A673 (cell line): ENCODE data around the gene LMO7. TPM values are rescaled to one million over a fixed set of nuclear protein-coding genes. Genes with fewer than 3 reads are reported as not detected.
A peak's percentile ranks its signal among the peaks of the same experiment; 100 is the strongest.

ENCODE experiments used
- BruUV-seq: library from RNA; stranded (reverse); fragments of 400-500 nt; replicated peaks from 2 replicates; lab custom pipeline; 2021; lab: Mats Ljungman, UMichigan
- CTCF ChIA-PET: fragments of 300-600 bp; sonication (Branson Sonifier 250); formaldehyde crosslinking; loops from one replicate; lab custom pipeline; 2022; ENCODE audit warnings: antibody characterized with exemption; lab: Charles Lee
- POLR2A ChIA-PET: fragments of 300-600 bp; sonication (Branson Sonifier 250); formaldehyde crosslinking; loops from one replicate; lab custom pipeline; 2022; ENCODE audit warnings: antibody characterized with exemption; ENCODE audit not compliant: low non-redundant PET; lab: Charles Lee
- DNase-seq: peaks from one replicate; pipeline ENCODE4 v3.0.0-alpha.2; 2015; ENCODE audit warnings: low spot score
- H3K27ac ChIP-seq: fragments of 200-600 bp; sonication (generic); 2 replicates; pipeline ENCODE4 v1.5.1; 2016; ENCODE audit warnings: mixed run types, low read depth, mild to moderate bottlenecking, mixed read lengths, antibody characterized with exemption, low read length; ENCODE audit not compliant: poor library complexity, severe bottlenecking
- H3K27me3 ChIP-seq: fragments of 200-600 bp; sonication (generic); replicated peaks from 2 replicates; pipeline ENCODE4 v1.6.1; 2017; ENCODE audit warnings: mixed run types, low read depth, mild to moderate bottlenecking, mixed read lengths, antibody characterized with exemption, low read length; ENCODE audit not compliant: insufficient read depth, poor library complexity
- H3K36me3 ChIP-seq: fragments of 200-600 bp; sonication (generic); 2 replicates; pipeline ENCODE4 v1.6.1; 2016; ENCODE audit warnings: mixed run types, mild to moderate bottlenecking, mixed read lengths, antibody characterized with exemption, low read length; ENCODE audit not compliant: insufficient read depth, poor library complexity, severe bottlenecking
- H3K4me1 ChIP-seq: fragments of 200-600 bp; sonication (generic); 2 replicates; pipeline ENCODE4 v1.6.1; 2017; ENCODE audit warnings: mixed run types, mild to moderate bottlenecking, mixed read lengths, antibody characterized with exemption, low read length; ENCODE audit not compliant: insufficient read depth, poor library complexity, severe bottlenecking
- H3K4me3 ChIP-seq: fragments of 200-600 bp; sonication (generic); 2 replicates; pipeline ENCODE4 v1.5.1; 2016; ENCODE audit warnings: low read depth, mixed run types, mild to moderate bottlenecking, mixed read lengths, low read length; ENCODE audit not compliant: poor library complexity, severe bottlenecking
- H3K9me3 ChIP-seq: fragments of 200-600 bp; sonication (generic); 2 replicates; pipeline ENCODE4 v1.6.1; 2016; ENCODE audit warnings: mixed run types, low read depth, mild to moderate bottlenecking, mixed read lengths, antibody characterized with exemption, low read length; ENCODE audit not compliant: poor library complexity, severe bottlenecking
- EZH2 ChIP-seq: fragments of 200-600 bp; sonication (generic); IDR thresholded peaks from 2 replicates; pipeline ENCODE4 v1.6.1; 2017; ENCODE audit warnings: borderline replicate concordance, low read depth, mild to moderate bottlenecking, mixed read lengths, antibody characterized with exemption, low read length; ENCODE audit not compliant: poor library complexity, severe bottlenecking
- intact Hi-C: fragments of 100-400 bp; cut with micrococcal nuclease; formaldehyde crosslinking; loops from one replicate; pipeline ENCODE4 v1.10.0; 2022; ENCODE audit not compliant: unreplicated experiment
- total RNA-seq: library from RNA; stranded (reverse); gene quantifications from 2 replicates; pipeline ENCODE4 v1.2.3, GENCODE V29; 2021
- TF ChIP-seq, protein P1 (sequence below): fragments of 300-800, 200-600 bp; sonication (generic); conservative IDR thresholded peaks from 2 replicates; pipeline ENCODE4 v1.5.1; 2017; ENCODE audit warnings: low read depth, mild to moderate bottlenecking, antibody characterized with exemption, low read length, moderate library complexity, mixed read lengths

The LMO7 gene
- total RNA-seq, 1 experiment from 2014 or later, result 20.3 TPM

DNA sequence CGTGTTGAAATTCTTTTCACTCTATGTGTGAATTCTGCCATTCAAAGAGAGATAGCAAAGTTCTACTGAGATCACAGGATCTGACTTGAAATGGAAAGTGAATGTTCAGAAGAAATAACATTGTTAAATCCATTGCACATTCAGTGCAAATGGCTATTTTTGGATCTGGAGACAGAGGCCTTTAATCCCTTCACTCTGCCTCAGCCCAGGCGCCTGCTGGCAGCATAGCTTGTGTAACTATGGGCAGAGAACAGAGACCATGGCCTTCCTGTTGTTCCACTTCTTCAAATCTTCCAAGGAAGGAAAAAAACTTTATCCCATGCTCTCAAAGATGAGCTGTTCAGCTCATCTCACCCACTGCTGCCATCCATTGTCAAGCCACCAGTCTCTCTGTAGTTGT is 265.4 kb downstream of the LMO7 start:
- Histone ChIP-seq H3K4me1 (no peaks in the 10 kb centered on the region), H3K9me3 (no peaks in the 10 kb centered on the region), H3K36me3 (no peaks in the 10 kb centered on the region), H3K4me3 (no peak overlapping the region), H3K27me3 (peaks cover 71% of the 10 kb centered on the region), H3K27ac (no peak overlapping the region)
- POLR2A ChIA-PET, result interaction anchor here (0.7 kb wide), 1 partner anchor 62 kb away, joined by 4 read pairs; no protein-coding TSS in a partner anchor
- BruUV-seq, result no TSS peak
- intact Hi-C loops, result no loop called here
- DNase-seq, result no peak
- CTCF ChIA-PET, result no interaction called here
- TF ChIP-seq EZH2, result no peak
- TF ChIP-seq, protein P1, sequence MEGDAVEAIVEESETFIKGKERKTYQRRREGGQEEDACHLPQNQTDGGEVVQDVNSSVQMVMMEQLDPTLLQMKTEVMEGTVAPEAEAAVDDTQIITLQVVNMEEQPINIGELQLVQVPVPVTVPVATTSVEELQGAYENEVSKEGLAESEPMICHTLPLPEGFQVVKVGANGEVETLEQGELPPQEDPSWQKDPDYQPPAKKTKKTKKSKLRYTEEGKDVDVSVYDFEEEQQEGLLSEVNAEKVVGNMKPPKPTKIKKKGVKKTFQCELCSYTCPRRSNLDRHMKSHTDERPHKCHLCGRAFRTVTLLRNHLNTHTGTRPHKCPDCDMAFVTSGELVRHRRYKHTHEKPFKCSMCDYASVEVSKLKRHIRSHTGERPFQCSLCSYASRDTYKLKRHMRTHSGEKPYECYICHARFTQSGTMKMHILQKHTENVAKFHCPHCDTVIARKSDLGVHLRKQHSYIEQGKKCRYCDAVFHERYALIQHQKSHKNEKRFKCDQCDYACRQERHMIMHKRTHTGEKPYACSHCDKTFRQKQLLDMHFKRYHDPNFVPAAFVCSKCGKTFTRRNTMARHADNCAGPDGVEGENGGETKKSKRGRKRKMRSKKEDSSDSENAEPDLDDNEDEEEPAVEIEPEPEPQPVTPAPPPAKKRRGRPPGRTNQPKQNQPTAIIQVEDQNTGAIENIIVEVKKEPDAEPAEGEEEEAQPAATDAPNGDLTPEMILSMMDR, result no peak

DNA sequence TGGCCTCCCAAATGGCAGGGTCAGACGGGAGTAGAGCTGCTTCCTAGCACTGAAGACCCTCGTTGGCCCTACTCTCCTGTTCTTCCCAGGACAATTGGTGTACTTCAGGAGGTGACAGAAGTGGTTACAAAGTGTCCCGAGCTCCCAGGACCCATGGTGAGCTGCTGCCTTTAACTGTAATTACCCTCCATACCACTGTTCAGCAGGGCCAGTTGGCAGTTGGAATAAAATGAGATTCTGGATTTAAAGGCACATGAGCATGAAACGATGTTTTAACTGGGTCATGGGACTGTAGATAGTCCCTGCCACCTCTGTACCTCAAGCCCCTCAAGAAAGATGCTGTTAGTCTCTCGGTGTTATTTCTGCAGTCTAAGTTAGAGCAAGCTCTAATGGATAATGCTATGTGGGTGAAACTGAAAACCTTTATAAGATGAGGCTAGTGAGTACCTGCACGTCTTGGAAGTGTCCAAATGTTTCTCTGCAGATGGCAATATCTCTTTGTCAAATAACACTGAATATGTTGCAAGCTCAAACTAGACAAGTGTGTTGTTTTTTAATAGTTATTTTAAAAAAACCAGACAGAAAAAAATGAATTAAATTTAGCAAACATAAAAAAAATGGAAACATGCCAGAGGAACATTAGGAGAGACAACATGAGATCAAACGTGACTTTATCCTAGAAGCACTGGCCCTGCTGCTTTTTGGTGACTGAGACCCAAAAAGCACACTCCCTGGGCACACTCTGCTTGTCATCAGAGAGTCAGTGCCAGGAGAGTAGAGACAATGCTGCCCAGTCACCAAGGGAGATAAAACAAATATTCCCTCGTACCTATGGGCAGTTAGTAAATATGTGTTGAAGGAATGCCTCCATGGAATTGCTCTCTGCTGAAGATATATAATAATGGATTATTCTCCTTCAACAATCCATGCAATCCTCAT is 266.3 kb downstream of the LMO7 start:
- no TSS peak for BruUV-seq
- no peak for TF ChIP-seq EZH2
- TF ChIP-seq, protein P1, result no peak
- ChIA-PET CTCF (no interaction called here), POLR2A (no interaction called here)
- H3K4me3 ChIP-seq, result no peak overlapping the region
- intact Hi-C loops, result no loop called here
- no peaks in the 10 kb centered on the region for H3K9me3 ChIP-seq
- no peaks in the 10 kb centered on the region for H3K4me1 ChIP-seq
- no peaks in the 10 kb centered on the region for H3K36me3 ChIP-seq
- H3K27ac ChIP-seq, result no peak overlapping the region
- H3K27me3 ChIP-seq, result peaks cover 71% of the 10 kb centered on the region
- no peak for DNase-seq

DNA sequence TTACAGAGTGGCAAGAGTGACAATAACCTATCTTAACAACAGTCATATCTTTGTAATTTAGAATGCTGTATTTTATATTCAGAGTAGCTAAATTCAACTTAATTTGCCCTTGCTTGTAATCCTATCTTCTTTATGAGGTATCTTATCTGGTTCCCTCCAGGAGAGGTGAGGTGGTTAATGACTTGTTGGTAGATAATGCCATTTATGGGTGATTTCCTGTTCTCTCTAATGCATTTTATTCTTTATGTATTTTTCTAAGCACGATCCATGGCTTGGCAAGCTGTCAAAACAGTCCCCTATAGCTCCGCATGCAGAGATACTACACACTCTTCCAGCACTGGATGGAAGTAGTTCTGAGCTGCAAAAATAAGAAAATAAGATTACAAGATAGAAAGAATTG is 267.9 kb downstream of the LMO7 start:
- intact Hi-C loops, result no loop called here
- ChIA-PET CTCF (no interaction called here), POLR2A (no interaction called here)
- no peaks in the 10 kb centered on the region for H3K4me1 ChIP-seq
- H3K27me3 ChIP-seq, result peaks cover 71% of the 10 kb centered on the region
- H3K36me3 ChIP-seq, result no peaks in the 10 kb centered on the region
- H3K9me3 ChIP-seq, result no peaks in the 10 kb centered on the region
- no peak overlapping the region for H3K27ac ChIP-seq
- TF ChIP-seq, protein P1, result no peak
- TF ChIP-seq EZH2, result no peak
- BruUV-seq, result no TSS peak
- no peak overlapping the region for H3K4me3 ChIP-seq
- DNase-seq, result peak; percentile 23
